HepG2 (cell line): ENCODE measurements around the gene RILPL1. TPM values are rescaled to one million over a fixed set of nuclear protein-coding genes. Genes with fewer than 3 reads are reported as not detected.

Source experiments
- CBX2 ChIP-seq, 2 experiments: fragments of 200-600 bp in 1 of 2; sonication (generic); formaldehyde crosslinking in 1 of 2; IDR thresholded peaks; 2 replicates each; pipeline versions ENCODE4 v1.7.0 to v1.8.1; 2018 to 2022; ENCODE audit warnings: low read depth in 2 of 2, low read length in 1 of 2, mild to moderate bottlenecking in 1 of 2, missing genetic modification reagents in 1 of 2
- CC2D1A ChIP-seq: sonication (generic); formaldehyde crosslinking; IDR thresholded peaks from 2 replicates; pipeline ENCODE4 v1.8.1; 2023; ENCODE audit warnings: mild to moderate bottlenecking, missing genetic modification reagents
- CEBPZ ChIP-seq: IDR thresholded peaks from 2 replicates; pipeline ENCODE4 v1.6.1; 2012; ENCODE audit warnings: low read length, improper control_type of control experiment
- DNMT1 ChIP-seq: sonication (generic); formaldehyde crosslinking; IDR thresholded peaks from 2 replicates; pipeline ENCODE4 v1.5.1; 2020; ENCODE audit warnings: mild to moderate bottlenecking, missing genetic modification reagents
- EHMT2 ChIP-seq: fragments of 200-600 bp; sonication (generic); IDR thresholded peaks from 2 replicates; pipeline ENCODE4 v1.7.0; 2017; ENCODE audit warnings: antibody characterized with exemption, low read depth, low read length, borderline replicate concordance
- KLF6 ChIP-seq: IDR thresholded peaks from 2 replicates; pipeline ENCODE4 v1.8.0; 2016; ENCODE audit warnings: missing biosample characterization, missing genetic modification reagents
- KLF9 ChIP-seq: IDR thresholded peaks from 2 replicates; pipeline ENCODE4 v1.6.1; 2016; ENCODE audit warnings: low read depth
- MATR3 ChIP-seq: sonication (generic); formaldehyde crosslinking; IDR thresholded peaks from 2 replicates; pipeline ENCODE4 v1.4.0; 2020; ENCODE audit warnings: missing genetic modification reagents
- MEF2D ChIP-seq: sonication (generic); formaldehyde crosslinking; IDR thresholded peaks from 2 replicates; pipeline ENCODE4 v1.5.1; 2020; ENCODE audit warnings: mild to moderate bottlenecking, missing genetic modification reagents
- MXD1 ChIP-seq: sonication (generic); formaldehyde crosslinking; IDR thresholded peaks from 2 replicates; pipeline ENCODE4 v1.4.0; 2020; ENCODE audit warnings: mild to moderate bottlenecking, missing genetic modification reagents
- RAD51 ChIP-seq: fragments of 450-650 bp; IDR thresholded peaks from 2 replicates; pipeline ENCODE4 v1.6.1; 2016; ENCODE audit warnings: borderline replicate concordance
- SOX13 ChIP-seq, 3 experiments: fragments of 450-650 bp in 1 of 3; sonication (generic) in 1 of 3; formaldehyde crosslinking in 1 of 3; IDR thresholded peaks in 2 of 3; conservative IDR thresholded peaks in 1 of 3; 2 replicates each; pipeline versions ENCODE4 v1.5.0 to v1.6.1; 2016 to 2020; ENCODE audit warnings: antibody characterized with exemption in 1 of 3, mild to moderate bottlenecking in 1 of 3, missing compliant biosample characterization in 1 of 3, missing genetic modification reagents in 1 of 3, moderate library complexity in 1 of 3
- SRSF4 ChIP-seq: fragments of 200-400 bp; formaldehyde crosslinking; IDR thresholded peaks from one replicate; pipeline ENCODE4 v1.6.1; 2018; ENCODE audit warnings: mild to moderate bottlenecking, low read depth, low read length, moderate library complexity; ENCODE audit not compliant: poor library complexity, severe bottlenecking
- ZC3H4 ChIP-seq: sonication (generic); formaldehyde crosslinking; IDR thresholded peaks from 2 replicates; pipeline ENCODE4 v1.4.0; 2020; ENCODE audit warnings: missing genetic modification reagents, borderline replicate concordance
- ZNF292 ChIP-seq: sonication (generic); formaldehyde crosslinking; IDR thresholded peaks from 2 replicates; pipeline ENCODE4 v1.8.1; 2022; ENCODE audit warnings: mild to moderate bottlenecking, low read depth, missing genetic modification reagents, borderline replicate concordance
- ZNF350 ChIP-seq: sonication (generic); formaldehyde crosslinking; IDR thresholded peaks from 2 replicates; pipeline ENCODE4 v1.4.0; 2020; ENCODE audit warnings: mild to moderate bottlenecking, low read depth, missing genetic modification reagents, borderline replicate concordance
- ZNF512B ChIP-seq: sonication (generic); formaldehyde crosslinking; IDR thresholded peaks from 2 replicates; pipeline ENCODE4 v1.5.1; 2020; ENCODE audit warnings: missing genetic modification reagents, mild to moderate bottlenecking, borderline replicate concordance
- ZNF83 ChIP-seq: sonication (generic); formaldehyde crosslinking; IDR thresholded peaks from 2 replicates; pipeline ENCODE4 v1.4.0; 2020; ENCODE audit warnings: missing genetic modification reagents, mild to moderate bottlenecking, borderline replicate concordance
- polyA plus RNA-seq, 8 experiments: library from polyadenylated mRNA; depleted of rRNA in 3 of 8; stranded (reverse) in 7 of 8; unstranded in 1 of 8; fragments of >200 nt; fragmentation: Illumina TruSeq in 4 of 8; extraction: Trizol in 4 of 8; gene quantifications; 2 replicates each; pipeline versions ENCODE4 v1.2.1 to v1.2.3, GENCODE V29; 2011 to 2016; ENCODE audit warnings: low read depth in 4 of 8, missing spikeins in 1 of 8, mixed read lengths in 1 of 8; ENCODE audit not compliant: insufficient read depth in 1 of 8
- total RNA-seq, 5 experiments: library from RNA; depleted of rRNA; stranded (reverse); fragments of >200 nt; fragmentation: Illumina TruSeq; extraction: Trizol; gene quantifications; 2 replicates each; pipeline ENCODE4 v1.2.3, GENCODE V29; 2016; ENCODE audit warnings: low read depth in 1 of 5
- TF ChIP-seq, protein P1 (sequence below): sonication (generic); formaldehyde crosslinking; IDR thresholded peaks from 2 replicates; pipeline ENCODE4 v1.4.0; 2020; ENCODE audit warnings: missing genetic modification reagents

Gene RILPL1
- total and polyA plus RNA-seq, 2 of the 13 experiments (the other 11 are each of a cell fraction or from before 2014, with no cell fraction given), result 5.8 to 28.4 TPM

- TF ChIP-seq CEBPZ, result no peak
- no peak for TF ChIP-seq KLF9 (CRISPR knock-in tag)
- peak; percentile 29; the same call in 1 of the 2 replicates for TF ChIP-seq ZNF512B (CRISPR knock-in tag)
- no peak for TF ChIP-seq SRSF4
- TF ChIP-seq KLF6 (CRISPR knock-in tag), result peak; percentile 79
- TF ChIP-seq ZNF292, result no peak
- TF ChIP-seq CC2D1A (CRISPR knock-in tag), result no peak
- no peak for TF ChIP-seq ZNF83 (CRISPR knock-in tag)
- no peak for TF ChIP-seq RAD51
- no peak for TF ChIP-seq EHMT2
- no peak for TF ChIP-seq MEF2D (CRISPR knock-in tag)
- TF ChIP-seq, protein P1, sequence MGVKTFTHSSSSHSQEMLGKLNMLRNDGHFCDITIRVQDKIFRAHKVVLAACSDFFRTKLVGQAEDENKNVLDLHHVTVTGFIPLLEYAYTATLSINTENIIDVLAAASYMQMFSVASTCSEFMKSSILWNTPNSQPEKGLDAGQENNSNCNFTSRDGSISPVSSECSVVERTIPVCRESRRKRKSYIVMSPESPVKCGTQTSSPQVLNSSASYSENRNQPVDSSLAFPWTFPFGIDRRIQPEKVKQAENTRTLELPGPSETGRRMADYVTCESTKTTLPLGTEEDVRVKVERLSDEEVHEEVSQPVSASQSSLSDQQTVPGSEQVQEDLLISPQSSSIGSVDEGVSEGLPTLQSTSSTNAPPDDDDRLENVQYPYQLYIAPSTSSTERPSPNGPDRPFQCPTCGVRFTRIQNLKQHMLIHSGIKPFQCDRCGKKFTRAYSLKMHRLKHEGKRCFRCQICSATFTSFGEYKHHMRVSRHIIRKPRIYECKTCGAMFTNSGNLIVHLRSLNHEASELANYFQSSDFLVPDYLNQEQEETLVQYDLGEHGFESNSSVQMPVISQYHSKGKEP (CRISPR knock-in tag), result no peak
- TF ChIP-seq MATR3 (CRISPR knock-in tag), result no peak
- TF ChIP-seq CBX2 (IDR thresholded peaks at IDR 0.05; ENCODE audit: low read depth, low read length), result no peak
- no peak for TF ChIP-seq CBX2 (CRISPR knock-in tag; IDR thresholded peaks at IDR 0.05; ENCODE audit: low read depth)
- TF ChIP-seq ZNF350, result peak; percentile 77
- peak; percentile 68 for TF ChIP-seq MXD1 (CRISPR knock-in tag)
- no peak for TF ChIP-seq SOX13 (IDR thresholded peaks at IDR 0.05)
- peak in 1 of 2 experiments; percentile 51; a peak in 1 of 4 replicates for TF ChIP-seq SOX13 (CRISPR knock-in tag; conservative IDR thresholded peaks at IDR 0.05 in 1 of 2, IDR thresholded peaks at IDR 0.05 in 1 of 2)
- TF ChIP-seq DNMT1 (CRISPR knock-in tag), result peak; percentile 91; the same call in 1 of the 2 replicates
- TF ChIP-seq ZC3H4 (CRISPR knock-in tag), result no peak
Measured at GRCh38 chr12:123457980-123458779, 75.3 kb downstream of the RILPL1 start, which contains the start of gene SNRNP35 (continued).
